ENCODE measurements around the gene CDKN1C.

- TF ChIP-seq POLR2A (IDR thresholded peaks at IDR 0.05) (no peak), CTCF (IDR thresholded peaks at IDR 0.05) (no peak)
These were observed 46.5 kb upstream of the CDKN1C start for GRCh38 chr11:2931771-2932738.

Measured in adrenal gland (tissue), 5 donors.